HG03045 (cell line): ENCODE results near the gene CSF1R.
"Not testable (repeated sequence)": the region's sequence is repeated elsewhere in the genome, so short reads cannot be mapped to it uniquely, and the experiment has no call there.

Source experiments
- ATAC-seq: cut with Tn5 transposase; IDR thresholded peaks from one replicate; pipeline ENCODE4 v1.9.1; 2021; ENCODE audit warnings: mild to moderate bottlenecking, moderate library complexity; ENCODE audit not compliant: unreplicated experiment

The CSF1R gene

GRCh38 chr5:150105928-150106615 lies 19.7 kb upstream of the CSF1R start:
- ATAC-seq, result no peak

DNA sequence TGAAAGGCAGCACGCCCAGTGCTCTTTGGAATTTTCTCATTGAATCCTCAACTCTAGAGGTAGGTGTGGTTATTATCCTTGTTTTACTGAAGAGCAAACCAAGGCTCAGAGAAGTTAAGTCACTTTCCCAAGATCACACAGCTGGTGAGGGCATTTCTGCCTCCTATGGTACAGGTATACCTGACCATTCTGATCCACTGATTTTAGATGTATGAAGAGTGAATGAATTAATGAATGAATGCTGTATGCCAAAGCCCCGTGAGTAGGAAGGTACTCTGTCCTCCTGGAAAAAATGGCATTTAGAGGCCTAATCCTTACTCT lies 18.2 kb upstream of the CSF1R start:
- ATAC-seq, result no peak

DNA sequence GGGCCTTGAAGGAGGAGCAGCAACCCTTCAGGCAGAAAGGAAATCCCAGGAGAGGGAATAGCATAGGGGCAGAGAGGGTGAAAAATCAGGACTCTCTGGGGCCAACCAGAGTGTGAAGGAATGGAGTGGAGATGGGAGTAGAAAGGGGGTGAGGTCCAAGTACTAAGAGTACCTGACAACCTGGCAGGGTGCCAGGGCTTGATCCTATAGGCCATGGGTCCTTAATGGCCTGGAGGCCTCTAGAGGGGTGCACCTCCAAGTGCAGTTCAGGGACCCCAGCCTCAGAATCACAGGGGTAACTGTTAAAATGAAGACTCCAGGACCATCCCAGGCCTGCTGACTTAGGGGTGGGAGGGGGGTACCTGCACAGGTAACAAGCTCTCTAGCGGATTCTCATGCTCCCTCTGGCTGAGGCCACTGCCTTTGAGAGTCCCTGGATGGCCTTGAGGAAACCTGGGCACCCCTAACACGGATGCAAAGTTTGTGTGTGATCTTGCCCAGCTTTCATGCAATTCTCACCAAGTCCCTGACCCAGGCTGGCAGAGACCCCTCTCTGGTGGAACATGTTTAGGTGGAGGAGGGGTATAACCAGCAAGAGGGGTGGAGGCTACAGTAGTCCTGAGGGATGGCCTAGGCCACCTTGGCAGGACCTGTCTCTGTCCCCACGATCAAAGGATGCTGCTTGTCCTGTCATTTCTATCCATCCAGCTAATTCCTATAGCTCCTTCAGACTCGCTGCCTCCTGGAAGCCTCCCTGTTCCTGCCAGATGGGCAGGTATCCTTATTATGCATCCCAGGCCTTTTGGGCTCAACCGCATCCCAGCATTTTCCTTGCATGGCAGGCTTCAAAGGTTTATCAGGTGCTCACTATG lies 17.6 kb upstream of the CSF1R start:
- ATAC-seq, result no peak

DNA sequence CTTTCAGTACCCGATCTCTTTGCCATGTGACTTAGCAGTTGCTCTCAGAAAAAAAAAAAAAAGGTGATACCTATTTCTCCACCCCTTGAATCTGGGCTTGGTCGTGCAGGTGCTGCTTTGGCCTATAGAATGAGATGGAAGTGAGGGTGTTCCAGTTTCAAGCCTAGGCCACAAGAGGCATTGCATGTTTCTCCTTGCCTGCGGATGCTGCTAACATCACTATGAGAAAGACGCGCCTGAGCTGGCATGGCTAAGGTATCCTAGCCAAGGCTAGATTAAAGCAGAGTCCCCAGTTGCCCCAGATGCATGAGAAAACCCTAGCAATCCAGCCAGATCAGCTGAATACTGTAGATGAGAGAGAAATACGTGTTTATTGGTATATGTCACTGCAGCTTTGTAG lies 14.7 kb upstream of the CSF1R start:
- no peak for ATAC-seq

GRCh38 chr5:150097152-150097551 lies 10.8 kb upstream of the CSF1R start:
- no peak for ATAC-seq

DNA sequence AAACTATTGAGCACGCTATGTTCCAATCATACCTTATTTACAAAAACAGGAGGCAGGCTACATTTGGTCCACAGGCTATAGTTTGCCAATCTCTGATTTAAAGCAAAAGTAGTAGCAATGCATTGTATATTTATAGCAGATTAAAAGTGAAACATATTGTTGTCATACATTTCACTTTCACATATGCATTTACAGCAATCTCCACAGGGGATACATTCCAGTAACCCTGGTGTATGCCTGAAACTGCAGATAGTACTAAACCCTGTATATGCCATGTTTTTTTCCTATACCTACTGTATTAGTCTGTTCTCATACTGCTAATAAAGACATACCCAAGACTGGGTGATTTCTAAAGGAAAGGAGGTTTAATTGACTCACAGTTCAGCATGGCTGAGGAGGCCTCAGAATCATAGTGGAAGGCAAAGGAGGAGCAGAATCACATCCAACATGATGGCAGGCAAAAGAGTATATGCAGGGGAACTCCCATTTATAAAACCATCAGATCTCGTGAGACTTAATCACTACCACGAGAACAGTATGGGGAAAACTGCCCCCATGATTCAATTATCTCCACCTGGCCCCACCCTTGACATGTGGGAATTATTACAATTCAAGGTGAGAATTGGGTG lies 5.9 kb upstream of the CSF1R start:
- no peak for ATAC-seq

DNA sequence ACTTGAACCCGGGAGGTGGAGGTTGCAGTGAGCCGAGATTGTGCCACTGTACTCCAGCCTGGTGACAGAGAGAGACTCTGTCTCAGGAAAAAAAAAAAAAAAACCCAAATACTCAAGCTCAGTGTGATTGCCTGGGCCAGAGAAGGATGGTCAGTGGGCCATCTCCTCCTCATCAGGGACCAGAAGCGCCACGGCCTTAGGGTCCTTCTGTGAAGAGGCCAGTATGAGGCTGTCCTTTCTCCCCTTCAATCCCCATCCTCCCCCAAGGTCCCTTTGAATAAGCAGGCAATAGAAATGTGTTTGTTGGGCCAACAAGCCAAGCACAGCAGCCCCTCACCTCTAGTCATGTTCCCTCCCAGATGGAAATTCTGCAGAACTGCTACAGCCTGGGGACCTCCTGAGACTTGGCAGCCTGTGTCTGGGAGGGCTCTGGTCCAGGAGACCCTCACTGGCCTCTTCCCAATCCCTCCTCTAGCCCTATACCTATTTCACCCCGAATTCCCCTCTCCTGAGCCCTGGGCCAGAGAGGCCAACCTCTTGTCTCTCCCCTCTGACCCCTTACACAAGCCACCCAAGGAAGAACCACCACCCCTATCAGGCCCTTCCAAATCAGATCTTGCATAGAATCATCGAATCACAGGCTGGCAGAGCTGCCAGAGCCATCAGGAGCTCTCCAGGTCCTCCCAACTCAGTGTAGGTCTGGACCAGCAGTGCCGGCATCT lies 1.0 kb downstream of the CSF1R start:
- ATAC-seq, result no peak

DNA sequence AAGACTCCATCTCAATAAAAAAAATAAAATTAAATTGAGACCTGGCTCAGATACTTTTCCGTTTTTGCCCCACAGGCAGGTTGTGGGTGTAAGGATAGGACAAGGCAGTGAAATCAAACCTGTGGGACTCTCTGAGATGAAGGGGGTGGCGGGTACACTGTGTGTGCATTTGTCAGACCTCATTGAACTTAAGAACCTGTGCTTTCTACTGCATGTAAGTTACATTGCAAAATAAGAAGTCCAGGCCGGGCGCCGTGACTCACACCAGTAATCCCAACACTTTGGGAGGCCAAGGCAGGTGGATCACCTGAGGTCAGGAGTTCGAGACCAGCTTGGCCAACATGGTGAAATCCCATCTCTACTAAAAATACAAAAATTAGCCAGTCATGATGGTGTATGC lies 1.6 kb downstream of the CSF1R start:
- not testable (repeated sequence) for ATAC-seq

- no peak for ATAC-seq
Observed at GRCh38 chr5:150082889-150083288, 3.5 kb downstream of the CSF1R start.

GRCh38 chr5:150082374-150082773 lies 4.0 kb downstream of the CSF1R start:
- ATAC-seq, result peak; percentile 16

DNA sequence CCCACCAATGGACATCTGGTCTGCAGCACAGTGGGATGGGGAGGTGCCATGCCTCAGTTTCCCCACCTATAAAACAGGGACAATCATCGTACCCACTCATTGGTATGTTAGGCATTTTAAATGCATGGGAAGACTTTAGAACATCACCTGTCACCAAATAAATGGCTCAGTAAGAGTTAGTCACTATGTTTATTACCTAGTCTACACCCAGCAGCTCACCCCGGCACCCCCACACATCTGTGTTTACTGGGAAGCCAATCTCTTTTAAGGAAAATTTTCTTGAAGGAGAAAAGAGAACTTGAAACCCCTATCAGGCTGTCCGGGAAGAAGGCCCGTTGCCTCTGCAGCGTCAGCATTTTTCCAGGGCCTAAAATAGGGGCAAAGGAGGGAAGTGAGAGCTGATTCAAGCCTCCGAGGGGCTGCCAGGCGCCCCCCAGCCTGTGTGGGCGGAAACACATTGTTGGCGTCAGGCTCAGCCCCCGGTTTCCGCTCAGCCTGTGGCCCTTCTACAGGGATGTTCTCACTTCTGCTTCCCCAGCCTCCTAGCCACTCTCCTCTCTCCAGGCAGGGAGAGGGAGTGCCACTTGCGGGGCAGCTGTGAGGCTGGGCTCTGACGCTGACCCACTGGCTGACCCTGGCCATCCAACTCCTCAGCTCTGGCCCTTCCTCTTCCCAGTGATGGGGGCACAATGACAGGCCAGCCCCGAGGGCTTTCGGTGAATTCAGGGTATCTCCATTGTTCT lies 4.6 kb downstream of the CSF1R start:
- peak; percentile 84 for ATAC-seq

DNA sequence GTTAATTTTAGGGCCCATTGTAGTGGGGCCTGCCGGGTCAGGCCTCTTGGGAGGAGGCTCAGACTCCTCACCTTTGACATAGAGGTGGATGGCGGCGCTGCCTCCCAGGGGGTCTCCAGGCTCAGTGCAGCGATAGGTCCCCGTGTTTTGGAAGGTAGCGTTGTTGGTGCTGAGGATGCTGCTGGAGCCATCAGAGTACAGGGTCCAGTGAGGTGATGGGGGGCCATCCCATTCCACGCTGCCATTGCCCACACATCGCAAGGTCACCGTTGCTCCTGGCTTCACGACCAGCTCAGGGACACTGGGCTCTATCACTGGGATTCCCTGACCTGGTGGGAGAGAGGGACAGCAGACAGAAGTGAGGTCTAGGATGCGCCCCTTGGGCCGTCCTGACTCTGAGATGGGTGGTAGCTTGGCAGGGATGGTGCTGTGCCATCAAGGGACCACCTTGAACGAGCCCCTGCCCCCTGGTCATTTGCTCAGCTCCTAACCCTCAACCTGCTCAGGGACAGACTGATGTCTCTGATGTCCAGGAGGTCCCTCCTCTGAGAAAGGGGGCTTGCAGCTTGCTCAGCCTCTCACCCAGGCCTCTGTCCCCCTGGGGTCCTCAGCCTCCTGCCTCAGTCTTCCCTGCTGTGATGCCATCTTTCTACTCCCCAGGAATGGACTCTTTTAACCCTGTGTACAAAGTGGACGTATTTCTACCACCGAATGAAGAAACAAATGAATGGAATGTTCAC lies 5.5 kb downstream of the CSF1R start:
- no peak for ATAC-seq

DNA sequence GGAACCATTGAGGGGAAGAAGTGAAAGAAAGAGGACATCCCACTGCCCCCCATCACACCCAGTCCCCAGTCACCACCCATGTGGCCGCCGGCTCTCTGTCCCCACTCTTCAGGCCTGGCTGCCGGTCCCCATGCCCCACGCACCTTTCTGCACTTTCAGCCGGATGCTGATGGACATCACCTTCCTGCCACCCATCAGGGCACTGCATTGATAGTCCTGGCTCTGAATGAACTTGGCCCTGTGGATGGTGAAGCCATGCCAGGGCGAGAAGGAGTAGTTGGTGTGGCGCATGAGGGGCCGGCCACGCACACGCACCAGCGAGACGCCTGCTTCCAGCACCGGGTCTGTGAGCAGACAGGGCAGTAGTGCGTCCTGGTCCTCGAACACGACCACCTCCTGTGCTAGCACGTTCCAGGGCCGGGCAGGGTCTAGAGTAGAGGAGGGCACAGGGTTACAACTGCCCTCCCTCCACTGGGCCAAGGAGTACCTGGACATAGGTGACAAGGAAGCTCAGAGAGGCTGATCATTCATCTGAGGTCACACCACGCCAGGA lies 6.4 kb downstream of the CSF1R start:
- no peak for ATAC-seq

DNA sequence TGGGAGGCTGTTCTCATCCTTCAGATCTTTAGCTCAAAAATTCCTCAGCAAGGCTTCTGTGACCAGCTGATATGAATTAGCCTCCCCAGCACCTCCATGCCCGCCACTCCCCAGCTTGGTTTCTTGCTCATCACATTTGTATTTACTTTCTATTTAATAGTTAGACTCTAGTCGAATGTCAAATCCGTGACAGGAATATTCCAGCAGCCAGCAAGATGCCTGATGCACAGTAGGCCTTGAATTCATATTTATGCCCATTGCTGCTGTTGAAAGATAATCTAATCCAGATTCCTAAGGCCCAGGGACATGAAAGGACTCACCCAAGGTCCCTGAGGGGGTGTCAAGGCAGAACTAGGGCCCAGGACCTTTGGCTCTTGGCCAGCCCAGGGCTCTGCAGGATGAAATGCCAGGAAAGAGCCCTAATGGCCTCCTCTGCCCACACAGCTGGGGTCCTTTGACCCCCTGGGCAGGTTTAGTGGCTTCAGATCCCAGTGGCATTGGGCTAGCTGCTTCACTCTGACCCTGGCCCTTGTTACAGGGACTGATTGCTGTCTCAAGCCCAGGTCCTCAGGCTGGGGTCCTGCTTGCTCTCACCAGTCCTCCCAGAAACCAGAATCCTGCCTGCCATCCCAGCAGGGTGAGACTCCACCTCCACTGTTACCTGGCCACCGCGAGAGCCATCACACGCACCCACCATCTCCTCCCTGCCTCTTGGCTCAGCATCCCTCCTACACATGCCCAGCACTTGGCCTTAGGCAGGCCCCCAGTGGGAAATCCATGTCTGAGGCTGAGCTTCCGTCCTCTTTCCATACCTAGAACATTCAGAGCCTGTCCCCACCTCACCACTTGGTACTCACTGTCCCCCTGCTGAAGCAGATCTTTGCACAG lies 7.3 kb downstream of the CSF1R start:
- no peak for ATAC-seq

DNA sequence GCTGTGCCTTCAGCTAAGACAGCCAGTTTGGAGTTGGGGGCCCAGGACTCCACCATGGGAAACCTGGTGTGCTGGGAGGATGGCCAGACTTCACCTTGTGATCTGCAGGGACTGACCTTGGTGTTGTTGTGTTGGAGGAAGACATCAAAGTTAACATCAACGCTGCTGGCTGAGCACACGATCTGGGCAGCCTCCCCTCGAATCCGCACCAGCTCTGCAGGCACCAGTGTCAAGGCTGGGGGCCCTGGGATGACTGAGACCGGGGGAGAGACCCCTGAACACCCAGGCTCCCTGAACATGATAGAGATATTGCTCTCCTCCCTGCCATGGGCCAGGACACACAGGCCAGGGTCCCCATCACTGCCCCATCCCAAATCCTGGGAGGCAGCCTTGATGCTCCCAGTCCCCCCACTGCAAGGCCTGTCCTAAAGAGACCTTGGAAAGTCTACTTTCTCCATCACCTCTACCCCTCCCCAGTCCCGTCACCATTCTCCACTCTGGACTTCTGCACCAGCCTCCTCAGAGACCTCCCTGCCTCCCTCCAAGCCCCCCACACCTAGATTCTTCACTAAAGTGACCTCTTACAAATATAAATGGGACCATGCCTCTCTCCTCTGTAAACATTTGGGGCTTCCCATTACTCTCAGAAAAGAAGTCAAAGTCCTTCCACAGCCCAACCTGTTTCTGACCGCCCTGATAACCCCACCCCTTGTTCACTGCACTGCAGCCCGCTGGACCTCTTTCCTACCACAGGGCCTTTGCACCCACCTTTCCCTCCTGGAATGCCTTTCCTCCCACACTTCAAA lies 8.2 kb downstream of the CSF1R start:
- ATAC-seq, result no peak

DNA sequence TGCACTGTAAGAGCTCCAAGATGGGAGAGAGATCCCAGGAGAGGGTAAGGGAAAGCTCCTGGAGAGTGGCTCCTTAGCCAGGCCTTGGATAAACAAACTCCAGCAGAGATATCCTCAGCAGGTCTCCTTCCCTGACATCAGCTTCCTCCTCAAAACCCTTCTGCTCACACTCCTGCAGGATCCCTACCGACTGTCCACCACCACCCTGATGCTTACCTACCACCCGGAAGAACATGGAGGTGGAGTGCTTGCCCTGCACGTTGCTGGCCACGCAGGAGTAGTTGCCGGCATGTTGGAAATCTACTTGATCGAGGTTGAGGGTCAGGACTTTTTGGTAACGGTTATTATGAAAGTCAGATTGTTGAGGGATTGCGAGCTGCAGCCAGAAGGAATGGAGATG lies 9.3 kb downstream of the CSF1R start:
- no peak for ATAC-seq

- ATAC-seq, result no peak
Observed at GRCh38 chr5:150075806-150076205, 10.5 kb downstream of the CSF1R start.

- no peak for ATAC-seq
Observed at GRCh38 chr5:150075233-150075632, 11.1 kb downstream of the CSF1R start.
